ENCODE measurements around the gene MORN1. TPM values are rescaled to one million over a fixed set of nuclear protein-coding genes. Genes with fewer than 3 reads are reported as not detected.

The MORN1 gene
- total RNA-seq, 6 experiments from 2014 or later = 5.3 to 8.9 (median 6.9) TPM

DNA sequence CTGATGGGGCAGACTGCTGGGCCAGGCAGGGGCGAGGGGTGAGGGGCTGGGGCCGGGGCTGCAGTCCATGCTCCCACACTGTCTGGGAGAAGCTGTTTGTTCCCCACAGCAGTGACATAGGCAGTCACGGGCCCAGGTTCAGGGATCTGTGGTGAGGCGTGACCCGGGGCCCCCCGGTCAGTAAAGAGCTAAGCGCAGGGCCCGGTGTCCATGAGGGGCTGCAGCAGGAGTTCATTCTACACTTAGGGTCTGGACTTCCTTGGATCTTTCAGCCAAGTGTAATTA is 16.6 kb upstream of the MORN1 start:
- no peak for DNase-seq
- no peak for TF ChIP-seq CTCF (IDR thresholded peaks at IDR 0.05)
- Mint-ChIP-seq H3K36me3 (ENCODE audit: low read depth) (peaks cover 10% of the 10 kb centered on the region), H3K9me3 (no peaks in the 10 kb centered on the region), H3K27me3 (ENCODE audit: insufficient read depth) (peaks cover 5% of the 10 kb centered on the region), H3K4me3 (no peak overlapping the region), H3K27ac (no peak overlapping the region), H3K4me1 (ENCODE audit: low read depth) (peaks cover 14% of the 10 kb centered on the region)

- Mint-ChIP-seq H3K36me3 (ENCODE audit: low read depth) (peaks cover 13% of the 10 kb centered on the region), H3K4me1 (ENCODE audit: low read depth) (peaks cover 14% of the 10 kb centered on the region), H3K27ac (peak overlapping the region; percentile 26; the same call in 1 of the 2 replicates), H3K4me3 (no peak overlapping the region), H3K27me3 (ENCODE audit: insufficient read depth) (peaks cover 5% of the 10 kb centered on the region), H3K9me3 (no peaks in the 10 kb centered on the region)
- no peak for TF ChIP-seq CTCF (IDR thresholded peaks at IDR 0.05)
- no peak for DNase-seq
Measured at GRCh38 chr1:2407166-2407990, 16.0 kb upstream of the MORN1 start.

DNA sequence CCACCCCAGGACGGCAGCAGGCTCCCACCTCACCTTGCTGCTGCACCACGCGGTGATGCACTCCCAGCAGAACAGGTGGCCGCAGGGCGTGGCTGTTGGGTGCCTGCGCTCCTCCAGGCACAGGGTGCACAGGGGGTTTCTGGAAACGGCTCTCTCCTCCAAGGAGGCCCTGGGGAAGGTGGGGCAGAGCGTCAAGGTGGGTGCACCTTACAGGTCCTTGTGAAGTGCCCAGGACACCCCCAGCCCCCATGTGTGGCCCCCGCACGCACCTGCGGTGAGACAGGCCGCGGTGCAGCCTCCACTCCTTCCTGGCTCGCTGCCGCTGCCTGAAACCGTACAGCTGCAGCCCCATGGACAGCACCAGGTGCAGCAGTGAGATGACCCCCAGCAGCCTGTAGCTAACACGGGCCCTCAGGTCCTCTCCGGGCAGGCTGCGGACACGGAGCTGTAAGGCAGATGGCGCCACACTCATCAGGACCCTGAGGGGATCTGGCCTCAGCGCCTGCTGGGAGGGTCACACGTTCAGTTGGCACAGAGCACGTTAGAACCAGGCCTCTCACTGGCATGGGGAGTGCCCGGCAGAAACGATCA is 15.2 kb upstream of the MORN1 start:
- Mint-ChIP-seq H3K4me3 (no peak overlapping the region), H3K36me3 (ENCODE audit: low read depth) (peaks cover 13% of the 10 kb centered on the region), H3K9me3 (no peaks in the 10 kb centered on the region), H3K27me3 (ENCODE audit: insufficient read depth) (peaks cover 5% of the 10 kb centered on the region), H3K4me1 (ENCODE audit: low read depth) (peaks cover 14% of the 10 kb centered on the region), H3K27ac (no peak overlapping the region)
- peak; percentile 40; the same call in 1 of the 2 replicates for TF ChIP-seq CTCF (IDR thresholded peaks at IDR 0.05)
- DNase-seq = no peak

DNA sequence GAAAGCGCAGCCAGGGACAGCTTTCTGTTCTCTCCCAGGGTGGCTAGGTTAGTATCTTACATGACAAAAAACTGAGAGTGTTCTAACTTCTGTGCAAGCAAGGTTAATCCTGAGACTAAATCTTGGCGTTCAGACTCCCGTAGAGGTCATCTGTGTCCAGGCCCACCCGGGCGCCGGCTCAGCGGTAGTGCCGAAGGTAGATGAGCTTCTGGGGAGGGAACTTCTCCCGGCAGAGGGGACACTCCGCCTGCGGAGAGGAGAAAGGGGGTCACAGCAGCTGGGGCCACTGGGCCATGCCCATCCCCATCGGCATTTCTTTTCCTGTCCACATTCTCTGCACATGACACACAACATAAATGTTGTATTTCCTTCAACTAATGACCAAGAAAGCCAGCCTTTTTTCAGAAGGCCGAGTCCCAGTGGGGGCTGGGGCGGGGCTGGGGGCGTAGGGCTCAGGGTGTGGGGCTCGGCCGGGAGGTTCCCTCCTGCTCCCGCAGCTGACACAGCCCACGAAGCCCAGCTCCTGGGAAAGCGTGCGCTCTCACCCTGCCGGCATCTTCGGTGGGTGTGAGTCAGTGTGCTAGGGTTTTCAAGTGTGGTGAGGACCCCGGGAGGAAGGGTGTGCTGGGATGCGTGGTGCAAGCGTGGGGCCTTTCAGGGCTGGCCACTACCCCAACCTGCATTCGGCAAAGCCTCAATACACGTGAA is 14.4 kb upstream of the MORN1 start:
- Mint-ChIP-seq H3K4me1 (ENCODE audit: low read depth) (peaks cover 12% of the 10 kb centered on the region), H3K9me3 (no peaks in the 10 kb centered on the region), H3K27me3 (ENCODE audit: insufficient read depth) (peaks cover 5% of the 10 kb centered on the region), H3K4me3 (no peak overlapping the region; the same call in 1 of the 2 replicates), H3K27ac (peak overlapping the region; percentile 65), H3K36me3 (ENCODE audit: low read depth) (peaks cover 14% of the 10 kb centered on the region)
- DNase-seq = no peak
- no peak for TF ChIP-seq CTCF (IDR thresholded peaks at IDR 0.05)

GRCh38 chr1:2404890-2405511 is 13.6 kb upstream of the MORN1 start:
- no peak overlapping the region for H3K4me3 Mint-ChIP-seq
- H3K27ac Mint-ChIP-seq = peak overlapping the region; percentile 65
- TF ChIP-seq CTCF (IDR thresholded peaks at IDR 0.05) = no peak
- peaks cover 5% of the 10 kb centered on the region for H3K27me3 Mint-ChIP-seq (ENCODE audit: insufficient read depth)
- H3K4me1 Mint-ChIP-seq (ENCODE audit: low read depth) = peaks cover 11% of the 10 kb centered on the region
- no peaks in the 10 kb centered on the region for H3K9me3 Mint-ChIP-seq
- DNase-seq = no peak
- H3K36me3 Mint-ChIP-seq (ENCODE audit: low read depth) = peaks cover 22% of the 10 kb centered on the region
